ENCODE measurements around the gene PDE7B. TPM values are rescaled to one million over a fixed set of nuclear protein-coding genes. Genes with fewer than 3 reads are reported as not detected.

The PDE7B gene
- polyA plus RNA-seq, 1 donor (not counting 4 experiments of a cell fraction or from before 2014, with no cell fraction given) = 0.01 TPM

DNA sequence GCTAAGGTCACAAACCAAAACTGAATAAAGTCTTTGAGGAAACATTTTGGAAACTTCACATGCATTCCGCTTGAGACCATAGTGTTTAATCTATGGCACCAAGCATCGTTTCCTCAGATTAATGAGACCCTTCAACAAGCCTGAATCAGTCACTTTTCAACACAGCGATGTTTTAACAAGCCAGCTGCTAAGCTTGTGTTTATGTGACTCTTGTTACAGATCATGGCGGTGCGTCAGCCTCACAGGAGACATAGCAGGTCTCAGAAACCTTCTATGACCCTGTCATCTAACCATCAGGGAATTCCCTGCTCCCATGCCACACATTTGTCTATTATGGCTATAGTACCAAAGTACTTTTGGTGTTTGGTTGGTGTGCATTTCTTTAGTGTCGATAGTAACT lies 341.4 kb downstream of the PDE7B start:
- DNase-seq (ENCODE audit: low read depth, low spot score) (no peak), FAIRE-seq (no peak)
- dilution Hi-C loops (cut with MboI; ENCODE audit: extremely low pct_ligation_motif_present, low sequenced_read_pairs) = no loop called here
- TF ChIP-seq EZH2 (IDR thresholded peaks at IDR 0.05; ENCODE audit: low read length) = no peak
- TF ChIP-seq, protein P1, sequence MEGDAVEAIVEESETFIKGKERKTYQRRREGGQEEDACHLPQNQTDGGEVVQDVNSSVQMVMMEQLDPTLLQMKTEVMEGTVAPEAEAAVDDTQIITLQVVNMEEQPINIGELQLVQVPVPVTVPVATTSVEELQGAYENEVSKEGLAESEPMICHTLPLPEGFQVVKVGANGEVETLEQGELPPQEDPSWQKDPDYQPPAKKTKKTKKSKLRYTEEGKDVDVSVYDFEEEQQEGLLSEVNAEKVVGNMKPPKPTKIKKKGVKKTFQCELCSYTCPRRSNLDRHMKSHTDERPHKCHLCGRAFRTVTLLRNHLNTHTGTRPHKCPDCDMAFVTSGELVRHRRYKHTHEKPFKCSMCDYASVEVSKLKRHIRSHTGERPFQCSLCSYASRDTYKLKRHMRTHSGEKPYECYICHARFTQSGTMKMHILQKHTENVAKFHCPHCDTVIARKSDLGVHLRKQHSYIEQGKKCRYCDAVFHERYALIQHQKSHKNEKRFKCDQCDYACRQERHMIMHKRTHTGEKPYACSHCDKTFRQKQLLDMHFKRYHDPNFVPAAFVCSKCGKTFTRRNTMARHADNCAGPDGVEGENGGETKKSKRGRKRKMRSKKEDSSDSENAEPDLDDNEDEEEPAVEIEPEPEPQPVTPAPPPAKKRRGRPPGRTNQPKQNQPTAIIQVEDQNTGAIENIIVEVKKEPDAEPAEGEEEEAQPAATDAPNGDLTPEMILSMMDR (optimal IDR thresholded peaks at IDR 0.05 in 1 of 3, IDR thresholded peaks at IDR 0.05 in 1 of 3, conservative IDR thresholded peaks at IDR 0.05 in 1 of 3; ENCODE audit: extremely low read depth in 1 of 3, insufficient read depth in 2 of 3, low read length in 3 of 3) = no peak
- H3K4me1 ChIP-seq (ENCODE audit: control insufficient read depth, extremely low read depth, insufficient read depth, low read length) = no peaks in the 10 kb centered on the region
- no peak overlapping the region for H3K4me3 ChIP-seq (ENCODE audit: control insufficient read depth in 2 of 3, extremely low read depth in 1 of 3, insufficient read depth in 2 of 3, low read depth in 1 of 3, low read length in 3 of 3)
- H3K9ac ChIP-seq (ENCODE audit: control insufficient read depth, extremely low read depth, insufficient read depth, low read length) = no peak overlapping the region
- no peaks in the 10 kb centered on the region for H4K20me1 ChIP-seq (ENCODE audit: control insufficient read depth, extremely low read depth, insufficient read depth, low read length)
- H3K36me3 ChIP-seq (ENCODE audit: control insufficient read depth in 2 of 2, extremely low read depth in 1 of 2, insufficient read depth in 2 of 2, low read length in 2 of 2) = no peaks in the 10 kb centered on the region
- H3K9me1 ChIP-seq (ENCODE audit: control insufficient read depth, extremely low read depth, insufficient read depth, low read length) = no peaks in the 10 kb centered on the region
- H3K9me3 ChIP-seq (ENCODE audit: control insufficient read depth, low read depth, low read length) = no peaks in the 10 kb centered on the region
- H3K27ac ChIP-seq (ENCODE audit: control insufficient read depth, insufficient read depth, low read length) = no peak overlapping the region
- no peaks in the 10 kb centered on the region for H3K79me2 ChIP-seq (ENCODE audit: control insufficient read depth, insufficient read depth, low read length)
- H2AFZ ChIP-seq (ENCODE audit: control insufficient read depth, low read length) = no peak overlapping the region
- H3K4me2 ChIP-seq (ENCODE audit: control insufficient read depth, extremely low read depth, insufficient read depth, low read depth, low read length) = no peak overlapping the region
- no peaks in the 10 kb centered on the region for H3K27me3 ChIP-seq (ENCODE audit: control insufficient read depth, extremely low read depth, insufficient read depth, low read length)

DNA sequence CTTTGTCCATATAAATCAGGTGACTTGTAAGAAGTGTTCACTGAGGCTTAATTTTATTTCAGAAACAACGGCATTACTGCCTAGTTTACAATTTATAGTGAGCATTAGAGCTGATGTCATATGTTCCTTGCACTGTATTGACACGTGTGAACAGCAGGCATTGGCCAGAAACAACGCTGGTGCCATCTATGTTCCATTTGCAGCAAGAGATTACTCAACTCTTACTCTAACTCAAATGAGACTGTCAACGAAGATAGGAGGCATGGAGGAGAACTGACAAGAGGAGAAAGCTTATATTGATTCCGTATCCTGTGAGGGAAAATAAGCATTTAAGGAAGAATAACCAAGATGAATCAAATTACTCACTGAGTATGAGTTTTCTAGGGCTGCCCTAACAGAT lies 350.2 kb downstream of the PDE7B start:
- no peaks in the 10 kb centered on the region for H4K20me1 ChIP-seq (ENCODE audit: control insufficient read depth, extremely low read depth, insufficient read depth, low read length)
- FAIRE-seq = no peak
- no peaks in the 10 kb centered on the region for H3K36me3 ChIP-seq (ENCODE audit: control insufficient read depth in 2 of 2, extremely low read depth in 1 of 2, insufficient read depth in 2 of 2, low read length in 2 of 2)
- no peak overlapping the region for H3K9ac ChIP-seq (ENCODE audit: control insufficient read depth, extremely low read depth, insufficient read depth, low read length)
- H2AFZ ChIP-seq (ENCODE audit: control insufficient read depth, low read length) = no peak overlapping the region
- no peaks in the 10 kb centered on the region for H3K9me1 ChIP-seq (ENCODE audit: control insufficient read depth, extremely low read depth, insufficient read depth, low read length)
- no peaks in the 10 kb centered on the region for H3K27me3 ChIP-seq (ENCODE audit: control insufficient read depth, extremely low read depth, insufficient read depth, low read length)
- no peak overlapping the region for H3K4me3 ChIP-seq (ENCODE audit: control insufficient read depth in 2 of 3, extremely low read depth in 1 of 3, insufficient read depth in 2 of 3, low read depth in 1 of 3, low read length in 3 of 3)
- DNase-seq (ENCODE audit: low read depth, low spot score) = no peak
- H3K79me2 ChIP-seq (ENCODE audit: control insufficient read depth, insufficient read depth, low read length) = no peaks in the 10 kb centered on the region
- TF ChIP-seq, protein P1 (optimal IDR thresholded peaks at IDR 0.05 in 1 of 3, IDR thresholded peaks at IDR 0.05 in 1 of 3, conservative IDR thresholded peaks at IDR 0.05 in 1 of 3; ENCODE audit: extremely low read depth in 1 of 3, insufficient read depth in 2 of 3, low read length in 3 of 3) = peak in 1 of 3 experiments; percentile 53
- no peak for TF ChIP-seq EZH2 (IDR thresholded peaks at IDR 0.05; ENCODE audit: low read length)
- dilution Hi-C loops (cut with MboI; ENCODE audit: extremely low pct_ligation_motif_present, low sequenced_read_pairs) = no loop called here
- H3K27ac ChIP-seq (ENCODE audit: control insufficient read depth, insufficient read depth, low read length) = no peak overlapping the region
- H3K4me2 ChIP-seq (ENCODE audit: control insufficient read depth, extremely low read depth, insufficient read depth, low read depth, low read length) = no peak overlapping the region
- no peaks in the 10 kb centered on the region for H3K9me3 ChIP-seq (ENCODE audit: control insufficient read depth, low read depth, low read length)
- H3K4me1 ChIP-seq (ENCODE audit: control insufficient read depth, extremely low read depth, insufficient read depth, low read length) = no peaks in the 10 kb centered on the region
